ENCODE data around the gene ARRDC4.

- TF ChIP-seq POLR2AphosphoS5 (IDR thresholded peaks at IDR 0.05; ENCODE audit: low read depth, low read length) (no peak), POLR2A (IDR thresholded peaks at IDR 0.05; ENCODE audit: low read depth, low read length) (no peak), TAF1 (IDR thresholded peaks at IDR 0.05; ENCODE audit: borderline replicate concordance, low read depth, low read length) (no peak)
These were observed 23.7 kb downstream of the ARRDC4 start for GRCh38 chr15:97984157-97984556.
